ENCODE measurements around the gene RNU6-1.

Gene RNU6-1

DNA sequence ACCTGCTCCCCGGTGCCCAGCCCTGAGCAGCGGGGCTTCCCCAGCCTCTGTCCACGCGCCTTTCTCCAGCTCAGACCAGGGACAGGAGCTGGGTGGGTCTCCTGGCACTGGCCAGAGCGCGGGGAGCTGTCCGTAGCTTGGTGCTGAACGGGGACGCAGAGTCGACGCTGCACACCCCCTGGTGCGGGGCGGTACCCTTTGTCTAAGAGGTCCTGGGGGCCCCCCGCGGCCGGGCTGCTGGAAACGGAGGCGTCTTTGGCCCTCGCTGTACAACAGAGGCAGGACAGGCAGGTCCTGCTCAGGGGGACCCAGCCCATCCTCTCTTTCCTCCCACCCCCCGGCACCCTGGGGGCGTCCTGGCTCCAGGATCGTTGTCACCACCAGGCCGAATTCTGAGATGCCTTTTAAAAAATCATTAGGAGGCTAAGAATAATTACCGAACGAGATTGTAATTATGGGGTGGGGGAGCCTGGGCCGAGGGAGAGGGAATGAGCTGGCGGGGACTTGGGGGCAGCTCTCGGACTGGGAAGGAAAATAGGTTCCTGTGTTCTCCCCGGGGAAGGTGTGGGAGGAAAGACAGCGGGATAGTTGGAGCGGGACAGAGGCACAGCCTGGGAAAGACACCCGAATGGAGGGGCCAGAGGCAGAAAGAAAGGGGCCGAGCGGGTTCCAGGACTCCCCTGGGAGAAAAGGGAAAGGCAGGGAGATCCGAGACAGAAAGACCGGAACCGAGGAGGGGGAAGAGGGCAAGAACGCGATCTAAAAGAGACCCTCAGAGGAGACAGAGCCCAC, 18.7 kb downstream of the RNU6-1 start:
- DNase-seq (ENCODE audit: low read depth in 3 of 3) = no peak

GRCh38 chr15:67820122-67820991, 19.5 kb downstream of the RNU6-1 start:
- no peak for DNase-seq (ENCODE audit: low read depth in 3 of 3)

- DNase-seq (ENCODE audit: low read depth in 3 of 3) = no peak
Observed at GRCh38 chr15:67819636-67820035, 20.2 kb downstream of the RNU6-1 start.

DNA sequence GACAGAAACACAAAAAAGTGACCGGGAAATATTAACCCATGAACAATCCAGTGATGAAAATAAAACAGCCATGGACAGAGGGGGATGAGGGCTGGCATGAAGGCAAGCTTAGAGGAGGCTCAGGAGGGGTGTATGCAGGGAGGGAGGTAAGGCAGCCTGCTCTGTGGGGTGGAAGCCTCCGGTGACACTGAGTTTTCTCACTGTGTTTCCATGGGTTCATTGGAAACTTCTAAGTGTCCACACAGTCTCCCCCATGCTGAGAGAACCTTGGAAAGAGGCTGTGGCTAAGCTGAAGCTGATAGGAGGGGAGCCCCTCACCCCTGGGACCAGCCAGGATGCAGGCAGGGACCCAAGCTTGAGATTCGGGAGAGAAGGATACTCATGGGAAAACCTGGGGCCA, 21.4 kb downstream of the RNU6-1 start:
- DNase-seq (ENCODE audit: low read depth in 3 of 3) = no peak

DNA sequence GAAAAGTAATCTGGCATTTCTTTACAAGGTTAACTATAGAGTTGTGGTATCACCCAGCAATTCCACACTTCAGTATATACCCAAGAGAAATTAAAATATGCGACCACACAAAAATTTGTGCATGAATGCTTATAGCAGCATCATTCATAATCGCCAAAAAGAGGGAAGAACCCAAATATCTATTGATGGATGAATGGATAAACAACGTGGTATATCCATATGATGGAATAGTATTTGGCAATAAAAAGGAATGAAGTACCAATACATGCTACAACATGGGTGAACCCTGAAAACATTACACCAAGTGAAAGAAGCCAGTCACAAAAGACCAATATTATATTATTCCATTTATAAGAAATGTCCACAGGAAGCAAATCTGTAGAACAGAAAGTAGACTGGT, 23.2 kb downstream of the RNU6-1 start:
- no peak for DNase-seq (ENCODE audit: low read depth in 3 of 3)

DNA sequence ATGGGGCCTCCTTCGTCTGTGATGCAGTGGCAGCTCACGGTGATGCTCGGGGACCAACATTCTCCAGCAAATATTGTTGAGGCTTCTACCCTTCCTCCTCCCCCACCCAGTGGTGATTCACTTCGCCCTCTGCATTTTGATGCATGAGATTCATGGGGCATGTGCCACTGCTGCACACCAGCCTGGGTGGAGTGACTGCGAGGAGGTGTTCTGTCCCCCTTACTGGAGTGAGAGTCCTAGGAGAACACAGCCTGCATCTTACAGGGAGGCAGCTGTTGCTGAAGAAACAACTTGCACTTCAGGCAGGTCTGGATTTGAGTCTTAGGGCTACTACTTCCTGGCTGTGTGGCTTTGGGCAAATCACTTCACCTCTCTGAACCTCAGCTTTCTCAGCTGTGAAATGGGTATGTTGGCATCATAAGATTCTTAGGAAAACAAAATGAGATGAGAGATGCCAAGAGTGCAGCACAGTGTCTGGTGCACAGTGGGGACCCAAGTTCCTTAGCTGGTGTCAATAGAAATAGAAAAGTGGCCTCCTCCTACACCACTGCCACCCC, 24.7 kb downstream of the RNU6-1 start:
- no peak for DNase-seq (ENCODE audit: low read depth in 3 of 3)

DNA sequence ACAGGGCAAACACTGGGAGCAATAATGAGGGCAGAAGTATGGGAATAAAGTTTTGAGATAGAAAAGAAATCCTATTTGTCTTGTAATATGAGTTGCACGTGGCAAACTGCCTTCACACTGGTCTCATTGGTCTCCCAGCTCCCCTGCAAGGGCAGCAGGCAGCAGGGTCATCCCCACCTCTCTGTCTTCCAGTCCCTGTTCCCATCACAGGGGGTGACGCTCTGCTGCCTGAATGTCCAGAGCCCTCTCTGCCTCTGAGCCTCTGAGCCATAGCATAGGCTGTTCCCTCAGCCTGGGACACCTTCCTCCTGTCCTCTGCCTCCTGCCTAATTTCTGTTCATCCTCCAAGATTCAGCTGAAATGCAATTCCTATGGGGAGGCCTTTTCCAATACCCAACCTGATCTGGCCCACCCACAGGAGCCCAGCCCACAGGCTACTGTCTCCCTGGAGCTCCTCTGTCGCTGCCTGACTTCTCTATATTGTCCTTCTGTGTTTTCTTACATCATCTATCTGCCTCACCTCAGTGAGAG, 26.7 kb downstream of the RNU6-1 start:
- no peak for DNase-seq (ENCODE audit: low read depth in 3 of 3)

GRCh38 chr15:67812241-67812644, 27.6 kb downstream of the RNU6-1 start:
- DNase-seq (ENCODE audit: low read depth in 3 of 3) = no peak

DNA sequence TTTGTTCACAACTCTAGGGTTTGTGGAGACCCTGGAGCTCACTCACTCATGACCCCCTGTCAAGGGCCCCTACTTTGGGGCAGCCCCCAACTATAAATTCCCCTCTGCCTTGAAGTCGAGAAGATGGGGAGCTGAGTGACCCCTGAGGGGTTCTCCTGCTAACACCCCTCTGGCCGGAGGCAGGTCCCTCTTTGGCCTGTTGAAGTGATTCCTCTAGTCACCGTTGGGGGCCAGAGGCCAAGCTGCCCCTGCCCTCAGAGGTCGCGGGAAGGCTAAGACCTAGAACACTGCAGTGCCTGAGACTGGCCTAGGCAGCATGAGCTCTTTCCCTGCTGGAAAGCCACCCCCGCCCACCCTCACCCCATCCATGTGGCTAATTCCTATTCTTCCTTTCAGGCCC, 30.0 kb downstream of the RNU6-1 start:
- no peak for DNase-seq (ENCODE audit: low read depth in 3 of 3)

DNA sequence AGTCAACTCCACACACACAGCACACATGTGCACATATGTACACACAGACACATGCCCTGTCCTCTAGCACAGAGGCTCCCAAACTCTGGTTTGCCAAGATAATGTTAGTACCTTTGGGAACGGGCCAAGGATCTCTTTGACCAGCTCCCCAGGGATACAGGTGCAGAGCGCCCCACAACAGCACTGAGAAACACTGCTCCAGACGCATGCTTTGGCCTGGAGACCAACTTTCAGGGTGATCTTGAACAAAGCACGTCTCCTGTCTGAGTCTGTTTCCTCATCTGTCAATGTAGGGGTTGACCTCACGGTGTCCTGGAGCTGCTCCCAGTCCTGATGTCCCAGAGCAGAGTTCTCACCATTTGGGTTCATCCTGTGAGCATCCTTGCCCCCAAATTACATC, 30.4 kb downstream of the RNU6-1 start:
- DNase-seq (ENCODE audit: low read depth in 3 of 3) = no peak

DNA sequence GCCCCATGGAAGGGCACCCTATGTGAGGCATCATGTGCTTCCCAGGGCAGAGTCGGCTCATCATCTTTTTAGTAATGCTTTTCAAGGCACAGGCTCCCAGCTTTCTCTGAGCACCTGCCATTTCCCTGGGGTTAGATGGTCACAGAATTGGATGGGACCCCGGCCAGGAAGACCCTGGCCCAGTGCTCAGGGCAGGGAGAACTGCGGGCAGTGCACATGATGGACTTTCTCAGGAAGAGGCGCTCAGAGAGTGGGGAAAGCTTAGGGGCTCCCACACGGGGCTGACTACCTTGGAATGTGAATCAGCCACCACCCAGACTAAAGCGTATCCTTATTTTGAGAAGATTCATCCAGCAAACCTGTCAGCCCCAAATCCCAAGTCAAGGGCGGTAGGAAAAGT, 31.0 kb downstream of the RNU6-1 start:
- DNase-seq (ENCODE audit: low read depth in 3 of 3) = no peak

DNA sequence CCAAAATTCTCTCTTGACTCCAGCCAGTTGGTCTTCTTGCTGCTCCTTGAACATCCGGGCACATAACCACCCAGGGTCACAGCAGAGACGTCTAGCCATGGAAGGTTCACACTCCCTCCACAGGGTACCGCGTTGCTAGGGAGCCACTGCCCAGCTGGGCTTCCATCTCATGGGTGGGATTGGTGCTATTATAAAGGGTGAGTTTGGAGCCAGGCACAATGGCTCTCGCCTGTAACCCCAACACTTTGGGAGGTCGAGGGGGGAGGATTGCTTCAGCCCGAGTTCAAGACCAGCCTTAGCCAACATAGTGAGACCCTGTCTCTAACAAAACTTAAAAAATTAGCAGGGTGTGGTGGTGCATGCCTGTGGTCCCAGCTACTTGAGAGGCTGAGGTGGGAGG, 32.0 kb downstream of the RNU6-1 start:
- DNase-seq (ENCODE audit: low read depth in 3 of 3) = no peak

DNA sequence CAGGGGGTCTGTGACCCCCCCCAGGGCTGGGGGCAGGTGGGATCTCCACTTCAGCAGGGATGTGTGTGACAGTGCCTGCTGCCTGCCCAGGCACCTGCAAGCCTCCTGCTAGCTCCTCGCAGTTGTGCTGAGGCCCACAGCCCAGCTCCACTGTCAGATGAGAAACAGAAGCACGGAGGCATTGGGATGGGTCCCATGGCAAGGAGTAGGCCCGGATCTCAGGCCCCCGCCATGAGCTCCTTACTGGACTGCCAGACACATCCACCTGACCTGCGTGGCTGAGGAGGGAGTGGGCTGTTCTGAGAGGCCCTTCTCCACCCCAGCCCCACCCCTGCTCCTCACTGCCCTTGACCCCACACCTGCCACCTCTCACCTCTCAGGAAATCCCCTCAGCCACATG, 32.7 kb downstream of the RNU6-1 start:
- no peak for DNase-seq (ENCODE audit: low read depth in 3 of 3)

DNA sequence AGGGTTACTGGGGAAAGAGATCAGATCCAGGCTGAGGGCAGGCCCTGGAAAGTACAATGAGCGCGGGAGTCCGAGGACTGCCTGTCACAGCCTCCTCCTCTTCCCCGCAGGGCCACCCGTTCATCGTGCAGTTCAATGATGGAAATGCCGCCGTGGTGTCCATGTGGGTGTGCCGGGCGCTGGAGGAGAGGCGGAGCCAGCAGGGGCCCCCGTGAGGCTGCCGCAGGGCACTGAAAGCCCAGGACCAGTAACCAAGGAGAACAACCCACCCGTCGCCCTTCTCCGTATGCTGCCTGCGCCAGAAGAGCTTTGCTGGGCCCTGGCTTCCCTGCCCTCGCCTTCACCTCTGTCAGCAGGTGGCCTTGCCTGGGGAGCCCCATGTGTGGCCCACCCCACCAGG, 33.3 kb downstream of the RNU6-1 start:
- no peak for DNase-seq (ENCODE audit: low read depth in 3 of 3)

DNA sequence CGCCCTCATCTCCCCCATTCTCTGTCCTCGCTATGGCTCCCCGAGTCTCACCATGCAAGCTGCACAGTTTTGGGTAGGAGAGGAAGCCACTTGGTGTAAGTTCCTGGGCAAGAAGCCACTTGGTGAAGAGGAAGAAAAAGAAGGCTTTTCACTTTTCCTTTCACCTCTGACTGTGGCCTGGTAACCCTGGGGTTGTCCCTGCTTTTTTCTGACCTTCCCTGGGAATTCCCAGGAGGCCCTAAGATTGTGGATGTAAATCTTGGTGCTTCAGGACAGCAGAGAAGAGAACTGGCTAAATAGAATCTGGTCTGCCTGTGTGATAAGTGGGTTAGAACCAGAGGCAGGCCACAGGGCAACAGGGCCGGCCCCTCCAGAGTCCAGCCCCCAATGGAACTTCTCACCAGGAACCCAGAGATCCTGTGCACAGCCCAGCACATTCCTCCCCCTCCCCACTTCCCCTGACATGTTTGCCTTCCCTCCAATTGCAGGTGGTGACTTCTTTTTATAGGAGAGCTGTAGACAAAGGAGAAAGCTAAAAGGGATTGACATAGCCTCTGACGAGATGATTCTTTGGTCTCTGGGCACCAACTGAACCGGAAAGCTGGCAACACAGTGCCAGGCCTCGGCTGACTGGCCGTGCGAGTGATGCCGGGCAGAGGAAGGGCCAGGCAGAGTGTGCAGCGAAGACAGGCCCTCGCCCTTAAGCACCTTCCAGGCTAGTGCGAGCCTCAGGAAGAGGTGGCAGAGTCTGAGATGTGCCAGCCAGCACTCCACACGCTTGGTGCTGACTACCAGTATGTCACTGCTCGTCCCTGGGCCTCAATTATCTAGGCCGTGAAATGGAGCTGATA, 34.0 kb downstream of the RNU6-1 start:
- no peak for DNase-seq (ENCODE audit: low read depth in 3 of 3)

GRCh38 chr15:67805008-67805665, 34.7 kb downstream of the RNU6-1 start:
- DNase-seq (ENCODE audit: low read depth in 3 of 3) = no peak

DNA sequence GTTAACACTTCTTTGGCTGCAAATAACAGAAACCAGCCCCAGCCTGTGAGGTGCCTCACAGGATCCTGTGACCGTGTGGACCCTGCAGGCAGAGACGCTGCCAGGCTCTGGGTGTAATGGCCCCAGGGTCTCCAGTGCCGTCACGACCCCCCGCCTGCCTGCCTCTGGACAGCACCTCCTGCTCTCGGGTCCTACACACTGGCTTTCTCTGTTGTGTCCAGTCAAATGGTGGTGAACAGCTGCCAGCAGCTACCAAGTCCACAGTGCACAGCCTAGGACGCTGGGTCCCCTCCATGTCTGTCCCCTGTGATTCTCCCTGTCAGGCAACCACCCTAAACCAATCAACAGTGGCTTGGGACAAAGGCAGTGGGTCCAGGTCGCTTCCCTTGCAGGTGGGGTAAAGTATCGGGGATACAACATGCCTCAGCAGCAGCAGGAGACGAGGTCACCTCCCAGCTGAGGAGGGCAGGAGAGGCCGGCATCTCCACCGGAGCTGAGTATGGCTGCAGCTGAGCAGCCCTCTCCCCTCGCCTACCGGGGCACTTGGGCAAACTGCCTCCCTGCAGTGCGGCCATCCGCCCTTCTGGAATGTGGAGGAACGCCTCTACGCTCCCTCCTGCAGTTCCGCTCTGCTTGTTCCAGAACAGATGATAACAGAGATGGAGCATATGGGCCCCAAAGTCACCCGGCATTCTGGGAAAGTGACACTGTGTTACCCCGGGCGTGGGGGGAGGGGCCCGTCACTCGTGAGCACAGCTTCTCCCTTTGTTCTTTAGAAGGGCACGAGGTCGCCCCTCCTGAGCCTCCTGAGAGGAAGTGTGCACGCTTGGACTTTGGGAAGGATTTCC, 35.6 kb downstream of the RNU6-1 start:
- DNase-seq (ENCODE audit: low read depth in 3 of 3) = no peak

GRCh38 chr15:67803299-67803698, 36.5 kb downstream of the RNU6-1 start:
- DNase-seq (ENCODE audit: low read depth in 3 of 3) = no peak

GRCh38 chr15:67801926-67802914, 37.6 kb downstream of the RNU6-1 start:
- DNase-seq (ENCODE audit: low read depth in 3 of 3) = no peak

Data from stimulated activated CD4-positive, alpha-beta T cell treated with anti-CD3 and anti-CD28 coated beads, TNF-alpha, amount 100 ng/mL, for 24 hours (primary cell).